ENCODE data around the gene ARHGAP32. TPM values are rescaled to one million over a fixed set of nuclear protein-coding genes. Genes with fewer than 3 reads are reported as not detected.
"Not testable (repeated sequence)": the region's sequence is repeated elsewhere in the genome, so short reads cannot be mapped to it uniquely, and the experiment has no call there.

The ARHGAP32 gene
- polyA plus RNA-seq, 1 of the 3 experiments (the other 2 are of a cell fraction), result 4.8 TPM

- Histone ChIP-seq H3K36me3 (replicated peaks in 1 of 2; ENCODE audit: control insufficient read depth in 1 of 2, insufficient read depth in 2 of 2, low read length in 1 of 2) (no peaks in the 10 kb centered on the region), H4K20me1 (ENCODE audit: insufficient read depth) (no peaks in the 10 kb centered on the region), H3F3A (replicated peaks; ENCODE audit: insufficient read depth) (no peaks in the 10 kb centered on the region), H3K4me2 (no peak overlapping the region), H3K27me3 (ENCODE audit: insufficient read depth) (peaks cover 5% of the 10 kb centered on the region; the same call in 1 of the 2 replicates), H3K9me3 (no peaks in the 10 kb centered on the region), H3K4me1 (ENCODE audit: control insufficient read depth in 1 of 2, insufficient read depth in 2 of 2, low read depth in 1 of 2, low read length in 1 of 2) (no peaks in the 10 kb centered on the region), H3K4me3 (ENCODE audit: low read depth in 2 of 2, low read length in 1 of 2) (no peak overlapping the region), H3K79me2 (ENCODE audit: insufficient read depth) (no peaks in the 10 kb centered on the region), H3K9ac (no peak overlapping the region), H2AFZ (ENCODE audit: low read depth) (no peak overlapping the region), H3K27ac (ENCODE audit: low read depth in 2 of 2, low read length in 1 of 2) (no peak overlapping the region), H3K9me2 (no peaks in the 10 kb centered on the region)
- DNase-seq, result no peak
- ChIA-PET CTCF (interaction anchor here (1.0 to 3.9 kb wide), 2 partner anchors 30 to 37 kb away, joined by 3 to 24 read pairs; no protein-coding TSS in a partner anchor), POLR2A (no interaction called here)
- TF ChIP-seq FOXM1 (IDR thresholded peaks at IDR 0.05; ENCODE audit: low read depth) (no peak), PBX3 (IDR thresholded peaks at IDR 0.05) (no peak), SIN3A (IDR thresholded peaks at IDR 0.05; ENCODE audit: borderline replicate concordance, low read depth, low read length) (no peak), MAX (IDR thresholded peaks at IDR 0.05; ENCODE audit: low read depth) (no peak), MXI1 (IDR thresholded peaks at IDR 0.05; ENCODE audit: low read depth, low read length) (no peak), EZH2phosphoT487 (IDR thresholded peaks at IDR 0.05; ENCODE audit: borderline replicate concordance, low read depth) (no peak)
- WGBS (ENCODE audit: low lambda C conversion rate), result 71% methylated on average over 4 of the region's 4 CpGs
Observed at GRCh38 chr11:128921793-128922192, 270.3 kb downstream of the ARHGAP32 start.

- no peak for DNase-seq
- no peak for TF ChIP-seq PBX3 (IDR thresholded peaks at IDR 0.05)
- ChIA-PET POLR2A (no interaction called here), CTCF (interaction anchor here (1.0 to 1.2 kb wide), 3 partner anchors 10 to 36 kb away, joined by 3 to 4 read pairs (median 3); no protein-coding TSS in a partner anchor)
- Histone ChIP-seq H3F3A (replicated peaks; ENCODE audit: insufficient read depth) (no peaks in the 10 kb centered on the region), H3K9ac (no peak overlapping the region), H3K4me2 (no peak overlapping the region), H3K9me3 (no peaks in the 10 kb centered on the region), H3K27ac (ENCODE audit: low read depth in 2 of 2, low read length in 1 of 2) (no peak overlapping the region), H3K4me1 (ENCODE audit: control insufficient read depth in 1 of 2, insufficient read depth in 2 of 2, low read depth in 1 of 2, low read length in 1 of 2) (no peaks in the 10 kb centered on the region), H2AFZ (ENCODE audit: low read depth) (no peak overlapping the region), H3K36me3 (replicated peaks in 1 of 2; ENCODE audit: control insufficient read depth in 1 of 2, insufficient read depth in 2 of 2, low read length in 1 of 2) (no peaks in the 10 kb centered on the region), H4K20me1 (ENCODE audit: insufficient read depth) (no peaks in the 10 kb centered on the region), H3K27me3 (ENCODE audit: insufficient read depth) (peaks cover 5% of the 10 kb centered on the region; the same call in 1 of the 2 replicates), H3K79me2 (ENCODE audit: insufficient read depth) (no peaks in the 10 kb centered on the region), H3K9me2 (no peaks in the 10 kb centered on the region), H3K4me3 (ENCODE audit: low read depth in 2 of 2, low read length in 1 of 2) (no peak overlapping the region)
- WGBS (ENCODE audit: low lambda C conversion rate), result 76% methylated on average over 11 of the region's 15 CpGs
Observed at GRCh38 chr11:128920666-128921065, 271.5 kb downstream of the ARHGAP32 start.

GRCh38 chr11:128919635-128920034 is 272.5 kb downstream of the ARHGAP32 start:
- H3K4me2 ChIP-seq, result not testable (repeated sequence)

More at GRCh38 chr11:128919635-128920034, 272.5 kb downstream of the ARHGAP32 start:
- H3K9me2 ChIP-seq; H3K4me3 ChIP-seq (ENCODE audit: low read depth in 2 of 2, low read length in 1 of 2); H3K27me3 ChIP-seq (ENCODE audit: insufficient read depth); H3K36me3 ChIP-seq (replicated peaks in 1 of 2; ENCODE audit: control insufficient read depth in 1 of 2, insufficient read depth in 2 of 2, low read length in 1 of 2); H3K27ac ChIP-seq (ENCODE audit: low read depth in 2 of 2, low read length in 1 of 2); H3K4me1 ChIP-seq (ENCODE audit: control insufficient read depth in 1 of 2, insufficient read depth in 2 of 2, low read depth in 1 of 2, low read length in 1 of 2); DNase-seq; H3K9ac ChIP-seq; H4K20me1 ChIP-seq (ENCODE audit: insufficient read depth); H3K79me2 ChIP-seq (ENCODE audit: insufficient read depth); H3K9me3 ChIP-seq; POLR2A ChIA-PET; H2AFZ ChIP-seq (ENCODE audit: low read depth); H3F3A ChIP-seq (replicated peaks; ENCODE audit: insufficient read depth): not testable (repeated sequence)
- CTCF ChIA-PET, result interaction anchor here (1.3 to 2.4 kb wide), 3 partner anchors 10 to 36 kb away, joined by 4 to 12 read pairs (median 11); no protein-coding TSS in a partner anchor
- WGBS (ENCODE audit: low lambda C conversion rate), result 74% methylated on average over 6 of the region's 7 CpGs
